AG08396 (cell line): ENCODE results near the gene PAK4.
"Not testable (repeated sequence)": the region's sequence is repeated elsewhere in the genome, so short reads cannot be mapped to it uniquely, and the experiment has no call there.

Experiments
- DNase-seq: peaks from one replicate; pipeline ENCODE4 v3.0.0; 2012; ENCODE audit warnings: low spot score, mixed read lengths

The PAK4 gene

DNA sequence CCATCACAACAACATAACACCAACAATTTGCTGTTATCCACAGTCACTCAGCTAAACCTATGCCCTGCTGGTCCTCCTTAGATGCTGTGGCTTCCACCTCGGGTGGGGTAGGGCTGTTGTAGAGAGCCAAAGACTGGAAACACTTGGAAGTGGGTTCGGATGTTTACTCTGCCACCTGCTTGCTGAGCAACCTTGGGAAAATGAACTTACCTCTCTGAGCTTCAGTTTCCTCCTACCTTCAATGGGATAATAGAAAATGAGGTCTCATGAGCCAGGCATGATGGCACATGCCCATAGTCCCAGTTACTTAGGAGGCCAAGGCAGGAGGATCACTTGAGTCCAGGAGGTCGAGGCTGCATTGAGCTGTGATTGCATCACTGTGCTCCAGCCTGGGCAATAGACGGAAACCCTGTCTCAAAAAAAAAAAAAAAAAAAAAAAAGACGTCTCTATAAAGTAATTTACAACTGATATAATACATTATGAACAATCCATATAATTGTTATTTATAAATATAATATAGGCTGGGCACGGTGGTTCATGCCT, 81.8 kb downstream of the PAK4 start:
- no peak for DNase-seq

DNA sequence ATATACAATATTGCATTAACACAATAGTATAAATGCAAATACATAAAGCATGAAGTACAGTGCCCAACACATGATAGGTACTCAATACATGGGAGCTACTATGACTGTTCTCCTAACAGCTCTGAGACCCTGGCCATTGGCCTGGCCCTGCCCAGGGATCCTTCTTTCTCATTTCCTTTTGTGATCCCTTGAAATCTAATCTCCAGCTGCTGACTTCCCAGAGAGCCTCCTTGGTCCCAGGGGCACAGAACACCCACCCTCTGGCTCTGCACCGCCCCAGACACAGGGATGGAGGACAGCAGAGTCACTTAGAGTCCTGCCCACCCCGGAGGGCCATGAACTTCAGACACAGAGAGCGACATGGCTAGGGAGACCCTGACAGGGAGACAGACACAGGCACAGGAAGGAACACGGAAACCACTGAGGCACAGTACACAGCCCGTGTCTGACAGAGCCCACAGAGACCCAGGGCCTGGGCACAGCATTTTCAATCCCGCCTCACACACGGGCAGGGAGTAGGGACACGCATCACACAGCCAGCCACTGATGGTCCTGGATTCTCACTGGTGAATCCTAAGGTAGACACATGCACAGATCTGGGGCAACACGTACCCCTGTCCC, 82.7 kb downstream of the PAK4 start:
- no peak for DNase-seq

DNA sequence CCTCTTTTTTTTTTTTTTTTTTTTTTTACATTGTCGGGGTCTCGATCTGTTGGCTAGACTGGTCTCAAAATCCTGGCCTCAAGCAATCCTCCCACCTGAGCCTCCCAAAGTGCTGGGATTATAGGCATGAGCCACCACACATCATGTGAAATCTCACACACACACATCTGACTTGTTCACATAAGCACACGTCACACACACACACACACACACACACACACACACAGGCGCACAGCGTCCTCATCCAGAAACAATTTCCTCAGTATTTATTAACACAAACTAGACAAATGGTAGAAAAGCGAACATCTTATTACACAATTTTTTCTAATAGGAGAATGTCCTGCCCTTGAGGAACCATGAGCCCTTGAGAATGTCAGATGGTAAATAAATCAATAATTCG, 83.6 kb downstream of the PAK4 start:
- no peak for DNase-seq

DNA sequence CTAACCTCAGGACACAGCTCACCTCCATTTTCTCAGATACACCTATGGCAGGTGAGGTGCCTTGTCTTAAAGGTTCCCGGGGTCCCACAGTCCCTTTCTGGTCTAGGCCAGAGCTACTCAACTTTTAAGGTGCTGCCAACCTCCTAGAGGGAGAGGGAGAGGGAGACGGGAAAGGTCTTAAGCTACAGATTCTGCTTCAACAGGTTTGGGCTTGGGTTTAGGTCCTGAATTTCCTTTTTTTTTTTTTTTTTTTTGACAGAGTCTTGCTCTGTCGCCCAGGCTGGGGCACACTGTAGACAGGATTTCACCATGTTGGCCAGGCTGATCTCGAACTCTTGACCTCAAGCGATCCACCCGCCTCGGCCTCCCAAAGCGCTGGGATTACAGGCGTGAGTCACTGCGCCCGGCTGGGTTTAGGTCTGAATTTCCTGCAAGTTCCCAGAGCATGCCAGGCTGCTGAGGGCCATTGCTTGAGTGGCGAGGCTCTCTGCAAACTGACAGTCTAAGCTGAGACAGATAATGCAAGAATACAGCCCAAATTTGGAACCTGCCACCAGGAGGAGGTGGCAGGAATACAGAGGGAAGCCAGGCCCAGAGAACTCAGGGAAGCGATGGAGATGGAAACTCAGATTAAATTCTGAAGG, 86.3 kb downstream of the PAK4 start:
- no peak for DNase-seq

DNA sequence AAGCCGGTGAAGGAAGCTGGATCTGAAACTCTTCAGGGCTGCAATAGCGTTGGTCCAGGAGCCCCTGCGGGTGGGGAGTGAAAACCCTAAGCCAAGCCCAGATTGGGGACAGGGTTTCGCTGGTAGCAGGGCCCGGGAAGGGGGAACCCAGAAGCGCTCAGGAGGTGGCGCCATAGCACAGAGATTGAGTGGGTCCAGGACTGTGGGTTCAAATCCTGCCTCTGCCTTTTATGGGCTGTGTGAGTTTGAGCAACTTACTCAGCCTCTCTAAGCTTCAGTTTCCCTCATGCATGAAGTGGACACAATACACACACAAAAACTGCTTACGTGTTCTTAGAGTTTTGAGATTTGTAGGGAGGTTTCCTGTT, 86.8 kb downstream of the PAK4 start:
- DNase-seq, result no peak

DNA sequence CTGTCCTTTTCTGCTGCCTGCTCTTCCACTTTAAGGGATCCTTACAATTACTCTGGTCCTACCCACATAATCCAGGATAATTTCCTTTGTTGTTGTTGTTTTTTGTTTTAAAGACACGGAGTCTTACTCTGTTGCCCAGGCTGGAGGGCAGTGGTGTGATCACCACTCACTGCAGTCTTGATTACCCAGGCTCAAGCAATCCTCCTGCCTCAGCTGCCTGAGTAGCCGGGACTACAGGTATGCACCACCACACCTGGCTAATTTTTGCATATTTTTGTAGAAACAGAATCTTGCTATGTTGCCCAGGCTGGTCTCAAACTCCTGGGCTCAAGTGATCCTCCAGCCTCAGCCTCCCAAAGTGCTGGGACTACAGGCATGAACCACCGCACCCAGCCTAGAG, 89.7 kb downstream of the PAK4 start:
- DNase-seq, result not testable (repeated sequence)

DNA sequence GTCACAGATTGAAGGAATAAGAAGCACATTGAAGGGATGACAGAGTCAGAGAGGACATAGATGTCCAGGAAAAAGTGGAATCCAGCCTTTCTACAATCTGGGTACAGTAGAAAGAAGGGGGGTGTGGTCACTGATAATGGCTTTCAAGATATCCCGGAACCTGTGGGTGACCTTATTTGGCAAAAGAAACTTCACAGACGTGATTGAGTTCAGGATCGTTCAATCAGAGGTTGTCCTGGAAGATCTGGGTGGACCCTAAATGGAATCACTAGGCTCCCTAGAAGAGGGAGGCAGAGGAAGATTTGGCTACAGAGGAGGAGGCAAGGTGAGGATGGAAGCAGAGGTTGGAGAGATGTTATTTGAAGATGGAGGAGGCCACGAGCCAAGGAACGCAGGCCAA, 91.5 kb downstream of the PAK4 start:
- DNase-seq, result no peak

DNA sequence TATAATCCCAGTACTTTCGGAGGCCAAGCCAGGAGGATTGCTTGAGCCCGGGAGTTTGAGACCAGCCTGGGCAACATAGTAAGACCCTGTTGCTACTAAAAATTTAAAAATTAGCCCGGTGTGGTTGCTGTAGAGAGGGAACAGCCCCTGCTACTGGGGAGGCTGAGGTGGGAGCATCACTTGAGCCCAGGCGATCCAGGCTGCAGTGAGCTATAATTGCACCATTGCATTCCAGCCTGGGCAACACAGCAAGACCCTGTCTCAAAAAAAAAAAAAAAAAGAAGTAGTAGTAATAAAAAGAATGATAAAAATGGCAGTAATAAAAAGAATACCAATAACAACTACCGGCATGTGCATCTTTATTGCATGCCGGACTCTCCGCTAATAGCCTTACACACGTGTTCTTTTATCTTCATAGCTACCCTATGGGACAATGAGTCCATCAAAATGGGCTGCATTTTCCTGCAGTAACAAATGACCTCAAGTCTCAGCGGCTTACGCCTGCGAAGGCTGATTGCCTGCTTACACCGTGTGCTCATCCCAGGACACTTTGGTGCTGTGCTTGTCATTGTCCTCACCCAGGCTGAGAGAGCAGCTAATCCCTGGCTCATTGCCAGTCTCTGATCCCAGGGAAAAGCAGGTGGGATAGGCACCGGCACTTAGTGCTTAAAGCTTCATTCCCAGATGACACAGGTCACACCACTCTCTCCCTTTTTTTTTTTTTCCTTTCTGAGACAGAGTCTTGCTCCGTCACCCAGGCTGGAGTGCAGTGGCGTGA, 92.8 kb downstream of the PAK4 start:
- DNase-seq, result no peak

DNA sequence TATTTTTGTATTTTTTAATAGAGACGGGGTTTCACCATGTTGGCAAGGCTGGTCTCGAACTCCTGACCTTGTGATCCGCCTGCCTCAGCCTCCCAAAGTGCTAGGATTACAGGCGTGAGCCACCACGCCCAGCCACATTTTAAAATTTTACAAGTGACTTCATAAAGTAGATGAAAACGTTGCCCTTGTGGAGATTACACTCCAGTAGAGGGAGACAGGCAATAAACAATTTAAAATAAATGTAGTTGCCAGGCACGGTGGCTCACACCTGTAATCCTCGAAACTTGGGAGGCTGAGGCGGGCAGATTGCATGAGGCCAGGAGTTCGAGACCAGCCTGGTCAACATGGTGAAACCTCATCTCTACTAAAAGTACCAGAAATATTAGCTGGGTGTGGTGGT, 93.5 kb downstream of the PAK4 start:
- not testable (repeated sequence) for DNase-seq

DNA sequence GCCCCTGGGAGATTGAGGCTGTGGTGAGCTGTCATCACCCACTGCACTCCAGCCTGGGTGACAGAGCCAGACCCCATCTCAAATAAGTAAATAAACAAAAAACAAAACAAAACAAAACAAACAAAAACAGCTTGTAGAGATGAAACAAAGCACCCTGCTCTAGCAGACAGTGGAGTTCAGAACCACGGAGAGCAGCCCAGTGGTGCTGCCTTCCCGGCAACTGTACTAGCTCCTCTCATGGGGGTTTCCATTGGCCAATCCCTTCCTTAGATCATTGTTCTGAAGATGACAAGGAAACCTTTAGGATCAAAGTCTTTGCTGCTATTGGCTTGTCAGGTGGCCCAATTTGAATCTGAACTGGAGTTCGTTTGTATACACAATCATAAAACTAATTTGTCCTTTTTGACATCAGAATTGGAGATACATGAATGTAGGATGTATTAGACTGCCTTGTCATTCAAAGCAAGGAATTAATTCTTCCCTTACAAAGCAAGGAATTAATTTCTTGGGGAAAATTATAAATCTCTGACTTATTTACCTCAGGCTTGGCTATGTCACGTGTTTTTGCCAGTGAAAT, 98.2 kb downstream of the PAK4 start:
- DNase-seq, result peak; percentile 59

DNA sequence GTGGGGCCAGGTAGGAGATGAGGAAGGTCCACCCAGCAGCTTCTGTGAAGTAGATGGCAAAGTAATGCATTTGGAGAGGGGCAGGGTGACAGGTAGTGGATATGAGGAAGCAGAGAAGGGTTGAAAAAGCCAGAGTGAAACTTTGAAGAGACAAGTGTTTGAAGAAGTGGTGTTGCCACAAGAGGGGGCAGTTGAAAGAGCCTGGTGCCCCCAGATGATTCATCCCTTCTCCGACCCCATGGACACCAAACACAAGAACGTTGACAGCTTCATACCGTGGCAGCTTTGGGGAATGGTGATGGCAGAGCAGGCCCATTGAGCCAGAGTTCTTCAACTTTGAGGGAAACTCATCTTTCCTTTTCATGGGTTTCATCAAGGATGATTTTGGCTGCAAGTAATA, 99.3 kb downstream of the PAK4 start:
- no peak for DNase-seq
